ENCODE results near the gene ATP11A.
"Not testable (repeated sequence)": the region's sequence is repeated elsewhere in the genome, so short reads cannot be mapped to it uniquely, and the experiment has no call there.

The ATP11A gene

DNA sequence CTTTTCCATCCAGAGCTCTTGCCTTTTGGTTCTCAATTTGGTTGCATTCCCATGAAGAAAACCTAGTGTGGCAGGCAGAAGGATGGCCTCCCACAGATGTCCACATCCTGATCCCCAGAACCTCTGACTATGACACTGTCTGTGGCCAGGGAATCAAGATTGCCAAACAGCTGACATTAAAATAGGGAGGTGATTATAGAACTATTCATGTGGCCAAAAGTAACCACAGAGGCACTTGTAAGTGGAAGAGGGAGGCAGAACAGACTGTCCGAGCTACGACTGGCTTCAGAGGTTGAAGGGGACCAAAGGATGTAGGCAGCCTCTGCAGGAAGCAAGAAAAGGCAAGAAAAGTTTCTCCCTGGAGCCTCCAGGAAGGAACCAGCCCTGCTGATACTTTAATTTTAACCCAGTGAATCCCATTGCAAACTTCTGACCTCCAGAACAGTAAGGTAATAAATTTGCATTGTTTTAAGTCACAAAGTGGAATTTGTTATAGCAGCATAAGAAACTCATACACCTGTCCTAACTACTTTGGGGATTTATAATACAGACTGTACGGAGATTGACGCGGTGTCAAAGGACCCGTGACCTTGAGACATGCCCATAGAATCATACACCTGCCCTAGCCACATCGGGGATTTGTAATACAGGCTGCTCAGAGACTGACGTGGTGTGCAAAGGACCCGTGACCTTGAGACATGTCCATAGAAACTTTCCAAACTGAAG lies 106.5 kb downstream of the ATP11A start:
- TF ChIP-seq, protein P1, sequence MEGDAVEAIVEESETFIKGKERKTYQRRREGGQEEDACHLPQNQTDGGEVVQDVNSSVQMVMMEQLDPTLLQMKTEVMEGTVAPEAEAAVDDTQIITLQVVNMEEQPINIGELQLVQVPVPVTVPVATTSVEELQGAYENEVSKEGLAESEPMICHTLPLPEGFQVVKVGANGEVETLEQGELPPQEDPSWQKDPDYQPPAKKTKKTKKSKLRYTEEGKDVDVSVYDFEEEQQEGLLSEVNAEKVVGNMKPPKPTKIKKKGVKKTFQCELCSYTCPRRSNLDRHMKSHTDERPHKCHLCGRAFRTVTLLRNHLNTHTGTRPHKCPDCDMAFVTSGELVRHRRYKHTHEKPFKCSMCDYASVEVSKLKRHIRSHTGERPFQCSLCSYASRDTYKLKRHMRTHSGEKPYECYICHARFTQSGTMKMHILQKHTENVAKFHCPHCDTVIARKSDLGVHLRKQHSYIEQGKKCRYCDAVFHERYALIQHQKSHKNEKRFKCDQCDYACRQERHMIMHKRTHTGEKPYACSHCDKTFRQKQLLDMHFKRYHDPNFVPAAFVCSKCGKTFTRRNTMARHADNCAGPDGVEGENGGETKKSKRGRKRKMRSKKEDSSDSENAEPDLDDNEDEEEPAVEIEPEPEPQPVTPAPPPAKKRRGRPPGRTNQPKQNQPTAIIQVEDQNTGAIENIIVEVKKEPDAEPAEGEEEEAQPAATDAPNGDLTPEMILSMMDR (IDR thresholded peaks at IDR 0.05; ENCODE audit: low read depth, low read length, missing control alignments) = no peak
- Histone ChIP-seq H3K27me3 (replicated peaks) (no peaks in the 10 kb centered on the region), H3K36me3 (replicated peaks) (no peaks in the 10 kb centered on the region), H3K4me3 (ENCODE audit: low read depth, low read length) (no peak overlapping the region), H3K27ac (no peak overlapping the region)
- DNase-seq = no peak
- in situ Hi-C loops (cut with HindIII; ENCODE audit: low pct_ligation_motif_present, low sequenced_read_pairs) = no loop called here

DNA sequence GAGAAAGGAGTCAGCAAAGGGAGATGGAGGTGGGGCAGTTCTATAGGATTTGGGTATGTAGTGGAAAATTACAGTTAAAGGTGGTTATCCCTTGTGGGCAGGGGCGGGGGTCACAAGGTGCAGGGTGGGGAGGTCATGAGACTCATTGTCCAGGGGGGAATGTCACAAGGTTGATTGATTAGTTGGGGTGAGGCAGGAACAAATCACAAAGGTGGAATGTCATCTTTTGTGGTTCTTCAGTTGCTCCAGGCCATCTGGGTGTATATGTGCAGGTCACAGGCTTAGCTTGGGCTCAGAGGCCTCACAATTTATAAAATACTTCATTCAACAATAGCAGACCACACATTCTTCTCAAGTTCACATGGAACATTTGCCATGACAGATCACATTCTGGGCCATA lies 109.6 kb downstream of the ATP11A start:
- in situ Hi-C loops (cut with HindIII; ENCODE audit: low pct_ligation_motif_present, low sequenced_read_pairs) = no loop called here
- TF ChIP-seq, protein P1 (IDR thresholded peaks at IDR 0.05; ENCODE audit: low read depth, low read length, missing control alignments) = no peak
- H3K36me3 ChIP-seq (replicated peaks) = no peaks in the 10 kb centered on the region

DNA sequence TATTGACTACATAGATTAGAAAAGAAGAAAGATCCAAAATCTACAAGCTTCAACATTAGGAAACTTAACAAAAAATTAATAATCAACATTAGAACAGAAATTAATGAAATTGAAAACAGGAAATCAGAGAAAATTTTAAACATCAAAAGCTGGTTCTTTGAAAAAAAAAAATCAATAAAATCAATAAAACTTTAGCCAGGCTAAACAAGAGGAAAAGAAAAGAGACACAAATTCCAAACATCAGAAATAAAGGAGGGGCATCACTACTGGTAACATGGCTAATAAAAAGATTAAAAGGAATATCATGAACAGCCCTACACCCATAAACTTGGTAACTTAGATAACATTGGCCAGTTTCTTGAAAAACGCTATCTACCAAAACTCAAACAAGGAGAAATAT lies 110.2 kb downstream of the ATP11A start:
- no peak overlapping the region for H3K27ac ChIP-seq
- no peaks in the 10 kb centered on the region for H3K36me3 ChIP-seq (replicated peaks)
- in situ Hi-C loops (cut with HindIII; ENCODE audit: low pct_ligation_motif_present, low sequenced_read_pairs) = no loop called here
- no peak overlapping the region for H3K4me3 ChIP-seq (ENCODE audit: low read depth, low read length)
- no peaks in the 10 kb centered on the region for H3K27me3 ChIP-seq (replicated peaks)
- TF ChIP-seq, protein P1 (IDR thresholded peaks at IDR 0.05; ENCODE audit: low read depth, low read length, missing control alignments) = no peak
- no peak for DNase-seq

More for the DNA sequence above, 109.6 kb downstream of the ATP11A start:
- Histone ChIP-seq H3K27me3 (replicated peaks) (no peaks in the 10 kb centered on the region), H3K27ac (no peak overlapping the region), H3K4me3 (ENCODE audit: low read depth, low read length) (no peak overlapping the region)
- no peak for DNase-seq

DNA sequence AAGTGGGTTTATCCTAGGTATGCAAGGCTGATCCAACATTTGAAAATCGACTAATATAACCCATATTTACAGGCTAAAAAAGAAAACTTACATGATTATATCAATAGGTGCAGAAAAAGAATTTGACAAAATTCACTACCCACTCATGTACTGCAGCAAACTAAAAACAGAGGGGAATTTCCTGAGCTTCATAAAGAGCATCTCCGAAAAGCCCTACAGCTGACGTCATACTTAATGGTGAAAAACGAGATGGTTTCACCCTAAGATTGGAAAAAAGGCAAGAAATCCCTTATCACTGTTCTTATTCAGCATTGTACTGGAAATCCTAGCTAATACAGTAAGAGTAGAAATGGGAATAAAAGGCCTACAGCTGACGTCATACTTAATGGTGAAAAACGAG lies 111.0 kb downstream of the ATP11A start:
- H3K27me3 ChIP-seq (replicated peaks); in situ Hi-C loops (cut with HindIII; ENCODE audit: low pct_ligation_motif_present, low sequenced_read_pairs); H3K36me3 ChIP-seq (replicated peaks); H3K4me3 ChIP-seq (ENCODE audit: low read depth, low read length); DNase-seq; H3K27ac ChIP-seq: not testable (repeated sequence)

DNA sequence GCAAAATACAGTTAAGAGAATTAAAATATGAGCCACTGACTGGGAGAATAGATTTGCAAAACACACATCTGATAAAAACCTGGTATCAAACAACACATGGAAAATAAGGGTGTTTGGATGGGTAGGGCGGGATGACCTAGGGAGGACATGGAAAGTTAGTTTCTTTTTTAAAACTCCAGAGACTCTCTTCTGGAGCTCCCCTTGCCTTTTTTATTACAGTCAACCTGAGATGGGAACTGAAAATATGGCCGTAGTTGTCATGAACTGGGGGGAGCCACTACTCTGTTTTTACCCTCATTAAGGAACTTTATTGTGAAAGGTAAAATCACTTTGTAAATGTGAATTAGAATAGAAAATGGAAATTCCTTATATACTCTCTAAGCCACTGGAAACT lies 113.0 kb downstream of the ATP11A start:
- in situ Hi-C loops (cut with HindIII; ENCODE audit: low pct_ligation_motif_present, low sequenced_read_pairs) = no loop called here
- TF ChIP-seq, protein P1 (IDR thresholded peaks at IDR 0.05; ENCODE audit: low read depth, low read length, missing control alignments) = no peak
- Histone ChIP-seq H3K27ac (no peak overlapping the region), H3K4me3 (ENCODE audit: low read depth, low read length) (no peak overlapping the region), H3K27me3 (replicated peaks) (no peaks in the 10 kb centered on the region), H3K36me3 (replicated peaks) (no peaks in the 10 kb centered on the region)
- no peak for DNase-seq

DNA sequence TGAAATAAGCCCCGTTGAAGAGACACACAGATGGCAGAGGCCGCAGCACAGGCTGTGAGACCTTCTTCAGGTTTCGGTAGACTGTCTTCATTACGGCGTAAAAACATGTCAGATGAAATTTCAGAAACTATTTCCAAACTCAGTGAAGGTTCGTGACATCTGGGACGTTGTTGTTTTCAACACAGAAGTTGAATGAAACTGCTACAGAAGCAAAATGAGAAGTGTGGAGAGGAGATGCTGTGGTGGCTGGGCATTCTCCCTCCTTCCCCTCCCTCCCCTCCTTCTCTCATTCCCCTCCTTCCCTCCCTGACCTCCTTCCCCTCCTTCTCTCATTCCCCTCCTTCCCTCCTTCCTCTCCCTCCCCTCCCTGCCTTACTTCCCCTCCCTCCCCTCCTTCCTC lies 113.6 kb downstream of the ATP11A start:
- no peak for DNase-seq
- Histone ChIP-seq H3K4me3 (ENCODE audit: low read depth, low read length) (no peak overlapping the region), H3K27me3 (replicated peaks) (no peaks in the 10 kb centered on the region), H3K36me3 (replicated peaks) (no peaks in the 10 kb centered on the region), H3K27ac (no peak overlapping the region)
- in situ Hi-C loops (cut with HindIII; ENCODE audit: low pct_ligation_motif_present, low sequenced_read_pairs) = no loop called here
- TF ChIP-seq, protein P1 (IDR thresholded peaks at IDR 0.05; ENCODE audit: low read depth, low read length, missing control alignments) = no peak

Measured in brain microvascular endothelial cell (primary cell).